PC-3 (cell line): Measurements from ENCODE around the gene CRLF3. TPM values are rescaled to one million over a fixed set of nuclear protein-coding genes. Genes with fewer than 3 reads are reported as not detected.

Experiments used
- ATAC-seq: fragments of 200-7000 bp; cut with Tn5 transposase; 2 replicates; pipeline ENCODE4 v1.9.1; 2020; ENCODE audit warnings: mild to moderate bottlenecking, moderate library complexity
- BruUV-seq: library from RNA; stranded (reverse); fragments of 400-500 nt; replicated peaks from 2 replicates; lab custom pipeline; 2021; lab: Mats Ljungman, UMichigan
- CTCF ChIA-PET: fragments of 300-600 bp; sonication (Branson Sonifier 250); formaldehyde crosslinking; loops from one replicate; lab custom pipeline; 2022; ENCODE audit warnings: antibody characterized with exemption; lab: Charles Lee
- POLR2A ChIA-PET: fragments of 300-600 bp; sonication (Branson Sonifier 250); formaldehyde crosslinking; loops from one replicate; lab custom pipeline; 2022; ENCODE audit warnings: antibody characterized with exemption; ENCODE audit not compliant: unreplicated experiment; lab: Charles Lee
- DNase-seq: peaks from one replicate; pipeline ENCODE4 v3.0.0-alpha.2; 2015
- H2AFZ ChIP-seq: fragments of 300-600 bp; sonication (generic); 2 replicates; pipeline ENCODE4 v1.6.0; 2016; ENCODE audit warnings: antibody characterized with exemption, low read length
- H3F3A ChIP-seq: fragments of 300-600 bp; sonication (generic); one replicate; pipeline ENCODE4 v1.6.0; 2017; ENCODE audit warnings: antibody characterized with exemption, low read length, control low read depth, mild to moderate bottlenecking; ENCODE audit not compliant: unreplicated experiment
- H3K27ac ChIP-seq: fragments of 300-600 bp; sonication (generic); 2 replicates; pipeline ENCODE4 v1.5.1; 2016; ENCODE audit warnings: mild to moderate bottlenecking, low read length
- H3K27me3 ChIP-seq: fragments of 300-600 bp; sonication (generic); 2 replicates; pipeline ENCODE4 v1.6.1; 2016; ENCODE audit warnings: low read length, mixed read lengths
- H3K36me3 ChIP-seq: fragments of 300-600 bp; sonication (generic); 2 replicates; pipeline ENCODE4 v1.6.1; 2016; ENCODE audit warnings: low read depth, mixed run types, low read length, mixed read lengths
- H3K4me1 ChIP-seq: fragments of 300-600 bp; sonication (generic); 2 replicates; pipeline ENCODE4 v1.5.1; 2016; ENCODE audit warnings: low read length; ENCODE audit not compliant: insufficient read depth
- H3K4me2 ChIP-seq: fragments of 300-600 bp; sonication (generic); 2 replicates; pipeline ENCODE4 v1.6.0; 2016; ENCODE audit warnings: low read length
- H3K4me3 ChIP-seq: fragments of 300-600 bp; sonication (generic); 2 replicates; pipeline ENCODE4 v1.5.1; 2016; ENCODE audit warnings: mild to moderate bottlenecking, low read length, mixed read lengths
- H3K79me2 ChIP-seq: fragments of 300-600 bp; sonication (generic); 2 replicates; pipeline ENCODE4 v1.6.1; 2017; ENCODE audit warnings: low read length, mixed read lengths
- H3K9ac ChIP-seq: fragments of 300-600 bp; sonication (generic); 2 replicates; pipeline ENCODE4 v1.6.0; 2016; ENCODE audit warnings: mild to moderate bottlenecking, low read length
- H3K9me2 ChIP-seq: fragments of 300-600 bp; sonication (generic); replicated peaks from 2 replicates; pipeline ENCODE4 v1.6.1; 2016; ENCODE audit warnings: mixed run types, low read length, mixed read lengths
- H3K9me3 ChIP-seq: fragments of 300-600 bp; sonication (generic); 2 replicates; pipeline ENCODE4 v1.6.1; 2016; ENCODE audit warnings: low read length, mixed read lengths
- H4K20me1 ChIP-seq: fragments of 300-600 bp; sonication (generic); 2 replicates; pipeline ENCODE4 v1.6.1; 2016; ENCODE audit warnings: low read length, mixed read lengths
- EZH2 ChIP-seq: fragments of 300-600 bp; sonication (generic); IDR thresholded peaks from one replicate; pipeline ENCODE4 v1.6.1; 2017; ENCODE audit warnings: antibody characterized with exemption, mild to moderate bottlenecking, low read length; ENCODE audit not compliant: unreplicated experiment
- EZH2phosphoT487 ChIP-seq: fragments of 300-600 bp; sonication (generic); IDR thresholded peaks from 2 replicates; pipeline ENCODE4 v1.6.1; 2018; ENCODE audit warnings: mild to moderate bottlenecking, antibody characterized with exemption, low read length, borderline replicate concordance
- intact Hi-C: fragments of 100-400 bp; cut with micrococcal nuclease; formaldehyde crosslinking; loops from 2 replicates; pipeline ENCODE4 v1.9.0; 2023
- total RNA-seq: library from RNA; depleted of rRNA; stranded (reverse); fragments of >200 nt; gene quantifications from 2 replicates; pipeline ENCODE4 v1.2.3, GENCODE V29; 2014
- TF ChIP-seq, protein P1 (sequence below): fragments of 300-600 bp; sonication (generic); conservative IDR thresholded peaks from 2 replicates; pipeline ENCODE4 v1.5.1; 2017; ENCODE audit warnings: antibody characterized with exemption, low read depth, mild to moderate bottlenecking, low read length

CRLF3 gene
- total RNA-seq, 1 experiment from 2014 or later: 9.8 TPM

DNA sequence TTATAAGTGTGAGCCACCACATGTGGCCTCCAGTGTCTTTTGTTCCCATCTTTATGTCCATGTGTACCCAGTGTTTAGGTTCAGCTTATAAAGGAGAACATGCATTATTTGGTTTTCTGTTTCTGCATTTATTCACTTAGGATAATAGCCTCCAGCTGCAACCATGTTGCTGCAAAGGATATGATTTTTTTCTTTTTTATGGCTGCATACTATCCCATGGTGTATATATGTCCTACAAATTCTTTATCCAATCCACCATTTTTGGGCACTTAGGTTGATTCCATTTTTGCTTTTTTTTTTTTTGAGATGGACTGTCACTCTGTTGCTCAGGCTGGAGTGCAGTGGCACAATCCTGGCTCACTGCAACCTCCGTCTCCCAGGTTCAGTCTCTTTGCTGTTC lies 40.1 kb upstream of the CRLF3 start:
- Histone ChIP-seq H3K4me2 (no peak overlapping the region), H3K4me3 (no peak overlapping the region), H3K9ac (no peak overlapping the region), H3K79me2 (no peaks in the 10 kb centered on the region), H2AFZ (no peak overlapping the region), H3F3A (no peaks in the 10 kb centered on the region), H3K4me1 (no peaks in the 10 kb centered on the region), H3K27me3 (no peaks in the 10 kb centered on the region), H3K9me2 (no peaks in the 10 kb centered on the region), H3K36me3 (no peaks in the 10 kb centered on the region; the same call in 1 of the 2 replicates), H3K9me3 (no peaks in the 10 kb centered on the region), H3K27ac (no peak overlapping the region), H4K20me1 (no peaks in the 10 kb centered on the region)
- DNase-seq (no peak), ATAC-seq (no peak)
- BruUV-seq: no TSS peak
- TF ChIP-seq EZH2: no peak
- no peak for TF ChIP-seq EZH2phosphoT487
- TF ChIP-seq, protein P1, sequence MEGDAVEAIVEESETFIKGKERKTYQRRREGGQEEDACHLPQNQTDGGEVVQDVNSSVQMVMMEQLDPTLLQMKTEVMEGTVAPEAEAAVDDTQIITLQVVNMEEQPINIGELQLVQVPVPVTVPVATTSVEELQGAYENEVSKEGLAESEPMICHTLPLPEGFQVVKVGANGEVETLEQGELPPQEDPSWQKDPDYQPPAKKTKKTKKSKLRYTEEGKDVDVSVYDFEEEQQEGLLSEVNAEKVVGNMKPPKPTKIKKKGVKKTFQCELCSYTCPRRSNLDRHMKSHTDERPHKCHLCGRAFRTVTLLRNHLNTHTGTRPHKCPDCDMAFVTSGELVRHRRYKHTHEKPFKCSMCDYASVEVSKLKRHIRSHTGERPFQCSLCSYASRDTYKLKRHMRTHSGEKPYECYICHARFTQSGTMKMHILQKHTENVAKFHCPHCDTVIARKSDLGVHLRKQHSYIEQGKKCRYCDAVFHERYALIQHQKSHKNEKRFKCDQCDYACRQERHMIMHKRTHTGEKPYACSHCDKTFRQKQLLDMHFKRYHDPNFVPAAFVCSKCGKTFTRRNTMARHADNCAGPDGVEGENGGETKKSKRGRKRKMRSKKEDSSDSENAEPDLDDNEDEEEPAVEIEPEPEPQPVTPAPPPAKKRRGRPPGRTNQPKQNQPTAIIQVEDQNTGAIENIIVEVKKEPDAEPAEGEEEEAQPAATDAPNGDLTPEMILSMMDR: no peak
- CTCF ChIA-PET: no interaction called here
- intact Hi-C loops: no loop called here
- POLR2A ChIA-PET: no interaction called here

GRCh38 chr17:30858556-30859250 lies 34.2 kb upstream of the CRLF3 start:
- Histone ChIP-seq H2AFZ (no peak overlapping the region), H3F3A (no peaks in the 10 kb centered on the region), H3K4me1 (no peaks in the 10 kb centered on the region), H3K27ac (no peak overlapping the region), H3K9ac (no peak overlapping the region), H3K79me2 (no peaks in the 10 kb centered on the region), H3K9me3 (no peaks in the 10 kb centered on the region), H3K36me3 (no peaks in the 10 kb centered on the region; the same call in 1 of the 2 replicates), H4K20me1 (no peaks in the 10 kb centered on the region), H3K27me3 (no peaks in the 10 kb centered on the region), H3K9me2 (no peaks in the 10 kb centered on the region), H3K4me2 (no peak overlapping the region), H3K4me3 (no peak overlapping the region)
- CTCF ChIA-PET: no interaction called here
- POLR2A ChIA-PET: no interaction called here
- DNase-seq: no peak
- no TSS peak for BruUV-seq
- intact Hi-C loops: no loop called here
- TF ChIP-seq EZH2phosphoT487 (no peak), EZH2 (no peak)
- ATAC-seq: no peak

- H3K4me3 ChIP-seq: no peak overlapping the region
- H3K9me2 ChIP-seq: no peaks in the 10 kb centered on the region
- TF ChIP-seq EZH2 (no peak), EZH2phosphoT487 (no peak)
- TF ChIP-seq, protein P1: no peak
- H3K4me1 ChIP-seq: no peaks in the 10 kb centered on the region
- H3K36me3 ChIP-seq: no peaks in the 10 kb centered on the region; the same call in 1 of the 2 replicates
- no peak overlapping the region for H3K9ac ChIP-seq
- no peak overlapping the region for H3K4me2 ChIP-seq
- H2AFZ ChIP-seq: no peak overlapping the region
- no TSS peak for BruUV-seq
- POLR2A ChIA-PET: no interaction called here
- H3K79me2 ChIP-seq: no peaks in the 10 kb centered on the region
- DNase-seq: no peak
- ATAC-seq: no peak
- H4K20me1 ChIP-seq: no peaks in the 10 kb centered on the region
- intact Hi-C loops: no loop called here
- CTCF ChIA-PET: no interaction called here
- H3F3A ChIP-seq: no peaks in the 10 kb centered on the region
- no peaks in the 10 kb centered on the region for H3K9me3 ChIP-seq
- no peak overlapping the region for H3K27ac ChIP-seq
- no peaks in the 10 kb centered on the region for H3K27me3 ChIP-seq
These were observed 29.7 kb upstream of the CRLF3 start for GRCh38 chr17:30854146-30854545.
